Neural cell (in vitro differentiated cells): ENCODE measurements around the gene TSPOAP1. TPM values are rescaled to one million over a fixed set of nuclear protein-coding genes. Genes with fewer than 3 reads are reported as not detected.

ENCODE experiments used
- H2AFZ ChIP-seq: fragments of 200-600, 300-800 bp; sonication (generic), shearing (Covaris generic); 2 replicates; pipeline ENCODE4 v1.6.0; 2014; ENCODE audit warnings: low read depth, mild to moderate bottlenecking, antibody characterized with exemption, low read length, moderate library complexity
- H3F3A ChIP-seq: fragments of 200-600 bp; shearing (Covaris generic); 2 replicates; pipeline ENCODE4 v1.6.1; 2016; ENCODE audit warnings: mild to moderate bottlenecking, moderate library complexity, mixed read lengths, antibody characterized with exemption, low read length; ENCODE audit not compliant: insufficient read depth, poor library complexity, severe bottlenecking
- H3K27ac ChIP-seq: fragments of 200-600, 300-800 bp; sonication (generic), shearing (Covaris generic); 2 replicates; pipeline ENCODE4 v1.5.1; 2014; ENCODE audit warnings: mild to moderate bottlenecking, low read length, moderate library complexity
- H3K27me3 ChIP-seq: fragments of 300-800, 200-600 bp; sonication (generic), shearing (Covaris generic); 2 replicates; pipeline ENCODE4 v1.6.0; 2014; ENCODE audit warnings: mild to moderate bottlenecking, low read depth, low read length, moderate library complexity; ENCODE audit not compliant: insufficient read depth
- H3K36me3 ChIP-seq: fragments of 300-800, 200-600 bp; sonication (generic), shearing (Covaris generic); 2 replicates; pipeline ENCODE4 v1.5.1; 2014; ENCODE audit warnings: mild to moderate bottlenecking, antibody characterized with exemption, low read length, moderate library complexity; ENCODE audit not compliant: insufficient read depth
- H3K4me2 ChIP-seq: fragments of 300-800, 200-600 bp; sonication (generic), shearing (Covaris generic); 2 replicates; pipeline ENCODE4 v1.6.0; 2014; ENCODE audit warnings: mild to moderate bottlenecking, low read length
- H3K4me3 ChIP-seq: fragments of 300-800, 200-600 bp; sonication (generic), shearing (Covaris generic); 2 replicates; pipeline ENCODE4 v1.5.1; 2014; ENCODE audit warnings: mild to moderate bottlenecking, low read length, moderate library complexity
- H3K79me2 ChIP-seq: fragments of 200-600 bp; shearing (Covaris generic); replicated peaks from 2 replicates; pipeline ENCODE4 v1.6.0; 2014; ENCODE audit warnings: mild to moderate bottlenecking, low read length, moderate library complexity; ENCODE audit not compliant: insufficient read depth
- H3K9ac ChIP-seq: fragments of 300-800, 200-600 bp; sonication (generic), shearing (Covaris generic); 2 replicates; pipeline ENCODE4 v1.6.1; 2016; ENCODE audit warnings: mild to moderate bottlenecking, low read length, mixed read lengths
- H3K9me2 ChIP-seq: fragments of 200-600 bp; shearing (Covaris generic); 2 replicates; pipeline ENCODE4 v1.6.1; 2016; ENCODE audit warnings: mild to moderate bottlenecking, low read length, mixed read lengths; ENCODE audit not compliant: insufficient read depth
- H3K9me3 ChIP-seq: fragments of 200-600, 300-800 bp; sonication (generic), shearing (Covaris generic); 2 replicates; pipeline ENCODE4 v1.6.1; 2016; ENCODE audit warnings: mild to moderate bottlenecking, mixed run types, low read length, moderate library complexity, mixed read lengths
- H4K20me1 ChIP-seq: fragments of 200-600 bp; shearing (Covaris generic); 2 replicates; pipeline ENCODE4 v1.6.1; 2016; ENCODE audit warnings: mild to moderate bottlenecking, mixed run types; ENCODE audit not compliant: insufficient read depth
- EP300 ChIP-seq: fragments of 450-650 bp; conservative IDR thresholded peaks from 2 replicates; pipeline ENCODE4 v1.6.1; 2014; ENCODE audit warnings: antibody characterized with exemption, mild to moderate bottlenecking, moderate library complexity; ENCODE audit not compliant: poor library complexity, severe bottlenecking
- EZH2 ChIP-seq: fragments of 200-600, 300-800 bp; shearing (Covaris generic), sonication (generic); IDR thresholded peaks from 2 replicates; pipeline ENCODE4 v1.6.1; 2014; ENCODE audit warnings: antibody characterized with exemption, low read length, borderline replicate concordance, mild to moderate bottlenecking; ENCODE audit not compliant: insufficient read depth, poor library complexity, severe bottlenecking
- MXI1 ChIP-seq: fragments of 450-650 bp; conservative IDR thresholded peaks from 2 replicates; pipeline ENCODE4 v1.6.1; 2014; ENCODE audit warnings: antibody characterized with exemption, mild to moderate bottlenecking; ENCODE audit not compliant: poor library complexity, severe bottlenecking
- POLR2AphosphoS5 ChIP-seq: IDR thresholded peaks from 2 replicates; pipeline ENCODE4 v1.6.1; 2012
- RAD21 ChIP-seq: fragments of 450-650 bp; conservative IDR thresholded peaks from 2 replicates; pipeline ENCODE4 v1.6.1; 2014; ENCODE audit warnings: antibody characterized with exemption, mild to moderate bottlenecking, moderate library complexity
- SMC3 ChIP-seq: fragments of 450-650 bp; conservative IDR thresholded peaks from 2 replicates; pipeline ENCODE4 v1.6.1; 2014; ENCODE audit warnings: antibody characterized with exemption, mild to moderate bottlenecking, moderate library complexity; ENCODE audit not compliant: poor library complexity
- TAF1 ChIP-seq: IDR thresholded peaks from 2 replicates; pipeline ENCODE4 v1.6.1; 2012; ENCODE audit warnings: low read depth
- polyA plus RNA-seq: library from polyadenylated mRNA; depleted of rRNA; stranded (reverse); fragments of >200 nt; gene quantifications from 2 replicates; pipeline ENCODE4 v1.2.3, GENCODE V29; 2014
- TF ChIP-seq, protein P1 (sequence below): fragments of 450-650 bp; IDR thresholded peaks from 2 replicates; pipeline ENCODE4 v1.5.1; 2014; ENCODE audit warnings: antibody characterized with exemption, mild to moderate bottlenecking, moderate library complexity; ENCODE audit not compliant: poor library complexity, severe bottlenecking
- TF ChIP-seq, protein P2 (sequence below): IDR thresholded peaks from 2 replicates; pipeline ENCODE4 v1.6.1; 2012; ENCODE audit warnings: borderline replicate concordance

TSPOAP1 gene
- polyA plus RNA-seq, 1 donor from 2014 or later = 103 TPM

DNA sequence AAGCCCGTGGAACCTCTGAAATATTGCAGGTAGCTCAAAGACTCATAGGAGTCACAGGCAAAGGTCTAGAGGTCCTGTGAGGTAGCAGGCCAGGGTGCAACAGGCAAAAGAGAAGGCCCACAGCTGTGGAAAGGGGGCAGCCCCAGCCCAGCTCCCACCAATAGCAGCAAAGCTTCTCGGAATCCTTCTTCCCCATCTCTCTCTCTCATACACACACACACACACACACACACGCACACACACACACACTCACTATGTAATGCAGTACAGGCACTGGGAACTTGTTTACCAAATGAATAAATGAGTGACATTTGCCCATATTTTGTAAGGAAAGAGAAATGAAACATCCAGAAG is 40.2 kb upstream of the TSPOAP1 start:
- Histone ChIP-seq H3K79me2 (no peaks in the 10 kb centered on the region), H2AFZ (no peak overlapping the region), H3K9me3 (no peaks in the 10 kb centered on the region), H4K20me1 (no peaks in the 10 kb centered on the region), H3K36me3 (no peaks in the 10 kb centered on the region), H3K27ac (no peak overlapping the region), H3K4me2 (no peak overlapping the region), H3K27me3 (no peaks in the 10 kb centered on the region), H3F3A (no peaks in the 10 kb centered on the region), H3K9ac (no peak overlapping the region), H3K9me2 (no peaks in the 10 kb centered on the region), H3K4me3 (no peak overlapping the region)
- TF ChIP-seq RAD21 (no peak), EZH2 (no peak)

DNA sequence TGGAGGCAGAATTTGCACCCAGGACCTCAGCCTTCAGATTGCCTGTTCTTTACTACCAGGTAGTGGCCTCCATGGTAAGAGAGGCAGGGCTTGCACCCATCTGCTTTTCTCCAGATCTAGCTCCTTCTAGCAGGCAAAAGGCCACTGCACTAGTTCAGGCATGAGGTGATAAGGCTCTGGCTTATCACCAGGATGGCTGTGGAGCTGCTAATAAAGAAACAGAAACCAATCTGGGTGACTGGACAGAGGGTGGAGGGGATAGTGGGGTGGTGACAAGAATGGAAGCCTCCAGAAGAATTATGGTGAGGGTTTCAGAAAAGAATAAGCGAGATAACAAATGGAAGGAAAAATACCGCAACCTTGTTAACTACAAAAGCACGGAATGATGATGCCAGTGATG is 38.9 kb upstream of the TSPOAP1 start:
- H2AFZ ChIP-seq = no peak overlapping the region
- H3K9me2 ChIP-seq = no peaks in the 10 kb centered on the region
- no peak for TF ChIP-seq MXI1
- no peak for TF ChIP-seq POLR2AphosphoS5
- no peak for TF ChIP-seq EP300
- TF ChIP-seq, protein P1, sequence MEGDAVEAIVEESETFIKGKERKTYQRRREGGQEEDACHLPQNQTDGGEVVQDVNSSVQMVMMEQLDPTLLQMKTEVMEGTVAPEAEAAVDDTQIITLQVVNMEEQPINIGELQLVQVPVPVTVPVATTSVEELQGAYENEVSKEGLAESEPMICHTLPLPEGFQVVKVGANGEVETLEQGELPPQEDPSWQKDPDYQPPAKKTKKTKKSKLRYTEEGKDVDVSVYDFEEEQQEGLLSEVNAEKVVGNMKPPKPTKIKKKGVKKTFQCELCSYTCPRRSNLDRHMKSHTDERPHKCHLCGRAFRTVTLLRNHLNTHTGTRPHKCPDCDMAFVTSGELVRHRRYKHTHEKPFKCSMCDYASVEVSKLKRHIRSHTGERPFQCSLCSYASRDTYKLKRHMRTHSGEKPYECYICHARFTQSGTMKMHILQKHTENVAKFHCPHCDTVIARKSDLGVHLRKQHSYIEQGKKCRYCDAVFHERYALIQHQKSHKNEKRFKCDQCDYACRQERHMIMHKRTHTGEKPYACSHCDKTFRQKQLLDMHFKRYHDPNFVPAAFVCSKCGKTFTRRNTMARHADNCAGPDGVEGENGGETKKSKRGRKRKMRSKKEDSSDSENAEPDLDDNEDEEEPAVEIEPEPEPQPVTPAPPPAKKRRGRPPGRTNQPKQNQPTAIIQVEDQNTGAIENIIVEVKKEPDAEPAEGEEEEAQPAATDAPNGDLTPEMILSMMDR = no peak
- TF ChIP-seq, protein P2, sequence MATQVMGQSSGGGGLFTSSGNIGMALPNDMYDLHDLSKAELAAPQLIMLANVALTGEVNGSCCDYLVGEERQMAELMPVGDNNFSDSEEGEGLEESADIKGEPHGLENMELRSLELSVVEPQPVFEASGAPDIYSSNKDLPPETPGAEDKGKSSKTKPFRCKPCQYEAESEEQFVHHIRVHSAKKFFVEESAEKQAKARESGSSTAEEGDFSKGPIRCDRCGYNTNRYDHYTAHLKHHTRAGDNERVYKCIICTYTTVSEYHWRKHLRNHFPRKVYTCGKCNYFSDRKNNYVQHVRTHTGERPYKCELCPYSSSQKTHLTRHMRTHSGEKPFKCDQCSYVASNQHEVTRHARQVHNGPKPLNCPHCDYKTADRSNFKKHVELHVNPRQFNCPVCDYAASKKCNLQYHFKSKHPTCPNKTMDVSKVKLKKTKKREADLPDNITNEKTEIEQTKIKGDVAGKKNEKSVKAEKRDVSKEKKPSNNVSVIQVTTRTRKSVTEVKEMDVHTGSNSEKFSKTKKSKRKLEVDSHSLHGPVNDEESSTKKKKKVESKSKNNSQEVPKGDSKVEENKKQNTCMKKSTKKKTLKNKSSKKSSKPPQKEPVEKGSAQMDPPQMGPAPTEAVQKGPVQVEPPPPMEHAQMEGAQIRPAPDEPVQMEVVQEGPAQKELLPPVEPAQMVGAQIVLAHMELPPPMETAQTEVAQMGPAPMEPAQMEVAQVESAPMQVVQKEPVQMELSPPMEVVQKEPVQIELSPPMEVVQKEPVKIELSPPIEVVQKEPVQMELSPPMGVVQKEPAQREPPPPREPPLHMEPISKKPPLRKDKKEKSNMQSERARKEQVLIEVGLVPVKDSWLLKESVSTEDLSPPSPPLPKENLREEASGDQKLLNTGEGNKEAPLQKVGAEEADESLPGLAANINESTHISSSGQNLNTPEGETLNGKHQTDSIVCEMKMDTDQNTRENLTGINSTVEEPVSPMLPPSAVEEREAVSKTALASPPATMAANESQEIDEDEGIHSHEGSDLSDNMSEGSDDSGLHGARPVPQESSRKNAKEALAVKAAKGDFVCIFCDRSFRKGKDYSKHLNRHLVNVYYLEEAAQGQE = no peak
- no peak for TF ChIP-seq RAD21
- no peak for TF ChIP-seq TAF1
- no peak for TF ChIP-seq EZH2
- TF ChIP-seq SMC3 = no peak
- H4K20me1 ChIP-seq = no peaks in the 10 kb centered on the region
- H3K79me2 ChIP-seq = no peaks in the 10 kb centered on the region
- no peaks in the 10 kb centered on the region for H3K27me3 ChIP-seq
- H3K9me3 ChIP-seq = no peaks in the 10 kb centered on the region
- no peaks in the 10 kb centered on the region for H3F3A ChIP-seq
- no peak overlapping the region for H3K9ac ChIP-seq
- no peak overlapping the region for H3K4me2 ChIP-seq
- H3K36me3 ChIP-seq = no peaks in the 10 kb centered on the region
- H3K27ac ChIP-seq = no peak overlapping the region
- no peak overlapping the region for H3K4me3 ChIP-seq
